ENCODE results near the gene MARK2.
A peak's percentile ranks its signal among the peaks of the same experiment; 100 is the strongest.
"Not testable (repeated sequence)": the region's sequence is repeated elsewhere in the genome, so short reads cannot be mapped to it uniquely, and the experiment has no call there.

The MARK2 gene

GRCh38 chr11:63838678-63839507, at the start of gene MARK2:
Gene MARK2 (plus strand): TSS chr11:63839110. CDS start chr11:63839507, 397 bp downstream.
- peak; percentile 100 for DNase-seq

GRCh38 chr11:63791495-63792167, 47.3 kb upstream of the MARK2 start:
- no peak for DNase-seq

GRCh38 chr11:63793161-63793560, 45.7 kb upstream of the MARK2 start:
- no peak for DNase-seq

GRCh38 chr11:63795066-63795465, 43.8 kb upstream of the MARK2 start:
- DNase-seq: no peak

GRCh38 chr11:63800921-63801320, 38.0 kb upstream of the MARK2 start:
- DNase-seq: no peak

GRCh38 chr11:63802637-63803414, 36.1 kb upstream of the MARK2 start:
- no peak for DNase-seq

GRCh38 chr11:63804259-63804658, 34.7 kb upstream of the MARK2 start:
- DNase-seq: no peak

- DNase-seq: no peak
Measured at GRCh38 chr11:63805844-63806415, 33.0 kb upstream of the MARK2 start.

GRCh38 chr11:63810383-63810782, 28.5 kb upstream of the MARK2 start:
- not testable (repeated sequence) for DNase-seq

GRCh38 chr11:63811522-63811921, 27.4 kb upstream of the MARK2 start:
- no peak for DNase-seq

- DNase-seq: peak; percentile 74 to 82
Measured at GRCh38 chr11:63813035-63813562, 25.8 kb upstream of the MARK2 start, which contains the start of gene SPINDOC. Gene SPINDOC (plus strand): TSS chr11:63813456. CDS start chr11:63813687, 231 bp downstream.

GRCh38 chr11:63813563-63814382, 25.1 kb upstream of the MARK2 start:
- peak; percentile 45 to 66 for DNase-seq

GRCh38 chr11:63814383-63814736, 24.6 kb upstream of the MARK2 start:
- DNase-seq: no peak

GRCh38 chr11:63816166-63816565, 22.7 kb upstream of the MARK2 start:
- DNase-seq: no peak

- no peak for DNase-seq
Measured at GRCh38 chr11:63816732-63817131, 22.2 kb upstream of the MARK2 start.

- DNase-seq: no peak
Measured at GRCh38 chr11:63817758-63818498, 21.0 kb upstream of the MARK2 start.

- DNase-seq: no peak
Measured at GRCh38 chr11:63818609-63819008, 20.3 kb upstream of the MARK2 start.

- DNase-seq: no peak
Measured at GRCh38 chr11:63821411-63821810, 17.5 kb upstream of the MARK2 start.

- no peak for DNase-seq
Measured at GRCh38 chr11:63826471-63827190, 12.3 kb upstream of the MARK2 start.

- no peak for DNase-seq
Measured at GRCh38 chr11:63829823-63830489, 9.0 kb upstream of the MARK2 start.
